K562 (cell line): Measurements from ENCODE around the gene ATG7. TPM values are rescaled to one million over a fixed set of nuclear protein-coding genes. Genes with fewer than 3 reads are reported as not detected.

ENCODE experiments used
- GTF3C2 ChIP-seq: IDR thresholded peaks from 3 replicates; pipeline ENCODE4 v1.6.1; 2011; ENCODE audit warnings: borderline replicate concordance, mild to moderate bottlenecking, moderate library complexity; ENCODE audit not compliant: insufficient read length; ENCODE audit errors: extremely low read depth
- KDM1A ChIP-seq, 2 experiments: fragments of 450-650 bp; IDR thresholded peaks; 2 replicates each; pipeline ENCODE4 v1.6.1; 2016; ENCODE audit warnings: mild to moderate bottlenecking in 2 of 2
- MAFK ChIP-seq: IDR thresholded peaks from 2 replicates; pipeline ENCODE4 v1.6.1; 2011; ENCODE audit warnings: low read length, improper control_type of control experiment
- POLR2G ChIP-seq: fragments of 200-400 bp; formaldehyde crosslinking; IDR thresholded peaks from 2 replicates; pipeline ENCODE4 v1.6.1; 2017; ENCODE audit warnings: low read depth, mild to moderate bottlenecking, antibody characterized with exemption, low read length, moderate library complexity
- XRCC4 ChIP-seq: IDR thresholded peaks from one replicate; pipeline ENCODE4 v1.6.1; 2011; ENCODE audit not compliant: insufficient read depth, insufficient read length; ENCODE audit errors: extremely low read depth
- ZBTB7A ChIP-seq: IDR thresholded peaks from 2 replicates; pipeline ENCODE4 v1.6.1; 2011; ENCODE audit warnings: low read depth, mild to moderate bottlenecking, low read length, moderate library complexity, borderline replicate concordance; ENCODE audit not compliant: control insufficient read depth
- ZNF277 ChIP-seq: fragments of 250-450 bp; sonication (Bioruptor Pico); IDR thresholded peaks from 2 replicates; pipeline ENCODE4 v1.8.0; 2022; ENCODE audit warnings: inconsistent platforms, mild to moderate bottlenecking, moderate library complexity, borderline replicate concordance
- ZNF316 ChIP-seq: fragments of 450-650 bp; IDR thresholded peaks from 2 replicates; pipeline ENCODE4 v1.6.1; 2016
- ZNF77 ChIP-seq: fragments of 250-450 bp; sonication (Bioruptor Pico); IDR thresholded peaks from 2 replicates; pipeline ENCODE4 v1.5.0; 2020
- polyA plus RNA-seq, 8 experiments: library from polyadenylated mRNA; depleted of rRNA in 4 of 8; stranded (reverse) in 5 of 8; unstranded in 3 of 8; fragments of >200 nt; fragmentation: Nextera tagmentation in 2 of 8; fragmentation: Illumina TruSeq in 1 of 8; extraction: Ambion mirVana in 2 of 8; extraction: Trizol in 1 of 8; gene quantifications; 2 replicates each; pipeline versions ENCODE4 v1.2.1 to v1.2.3, GENCODE V29; 2011 to 2014; ENCODE audit warnings: inconsistent platforms in 1 of 8, missing spikeins in 1 of 8
- total RNA-seq, 7 experiments: library from RNA; depleted of rRNA in 6 of 7; stranded (reverse); fragments of >200 nt in 6 of 7; fragmentation: Illumina TruSeq in 2 of 7; extraction: Trizol in 2 of 7; gene quantifications; 2 replicates each; pipeline versions ENCODE4 v1.2.1 to v1.2.3, GENCODE V29; 2011 to 2021; ENCODE audit warnings: low replicate concordance in 1 of 7
- TF ChIP-seq, protein P1 (sequence below): sonication (generic); formaldehyde crosslinking; IDR thresholded peaks from 2 replicates; pipeline ENCODE4 v1.8.0; 2022; ENCODE audit warnings: mild to moderate bottlenecking, missing genetic modification reagents
- TF ChIP-seq, protein P2 (sequence below), 2 experiments: fragments of 450-650 bp; formaldehyde crosslinking in 1 of 2; IDR thresholded peaks; 2 replicates each; pipeline versions ENCODE4 v1.4.0 to v1.6.1; 2014 to 2020; ENCODE audit warnings: mild to moderate bottlenecking in 2 of 2, borderline replicate concordance in 1 of 2, low read depth in 1 of 2

ATG7 gene
- total and polyA plus RNA-seq, 9 of the 15 experiments (the other 6 are each of a cell fraction or from before 2014, with no cell fraction given): 18.3 to 45.3 (median 33.6) TPM

GRCh38 chr3:11477407-11477911 is 205.3 kb downstream of the ATG7 start (continued):
- TF ChIP-seq, protein P1, sequence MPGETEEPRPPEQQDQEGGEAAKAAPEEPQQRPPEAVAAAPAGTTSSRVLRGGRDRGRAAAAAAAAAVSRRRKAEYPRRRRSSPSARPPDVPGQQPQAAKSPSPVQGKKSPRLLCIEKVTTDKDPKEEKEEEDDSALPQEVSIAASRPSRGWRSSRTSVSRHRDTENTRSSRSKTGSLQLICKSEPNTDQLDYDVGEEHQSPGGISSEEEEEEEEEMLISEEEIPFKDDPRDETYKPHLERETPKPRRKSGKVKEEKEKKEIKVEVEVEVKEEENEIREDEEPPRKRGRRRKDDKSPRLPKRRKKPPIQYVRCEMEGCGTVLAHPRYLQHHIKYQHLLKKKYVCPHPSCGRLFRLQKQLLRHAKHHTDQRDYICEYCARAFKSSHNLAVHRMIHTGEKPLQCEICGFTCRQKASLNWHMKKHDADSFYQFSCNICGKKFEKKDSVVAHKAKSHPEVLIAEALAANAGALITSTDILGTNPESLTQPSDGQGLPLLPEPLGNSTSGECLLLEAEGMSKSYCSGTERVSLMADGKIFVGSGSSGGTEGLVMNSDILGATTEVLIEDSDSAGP (CRISPR knock-in tag): no peak
- TF ChIP-seq ZNF77 (no peak), XRCC4 (no peak), POLR2G (no peak), ZNF316 (peak; percentile 68; the same call in 1 of the 2 replicates), KDM1A (IDR thresholded peaks at IDR 0.05) (no peak), ZBTB7A (no peak), MAFK (peak; percentile 24; the same call in 1 of the 2 replicates), ZNF277 (no peak), GTF3C2 (no peak)
- TF ChIP-seq, protein P2, sequence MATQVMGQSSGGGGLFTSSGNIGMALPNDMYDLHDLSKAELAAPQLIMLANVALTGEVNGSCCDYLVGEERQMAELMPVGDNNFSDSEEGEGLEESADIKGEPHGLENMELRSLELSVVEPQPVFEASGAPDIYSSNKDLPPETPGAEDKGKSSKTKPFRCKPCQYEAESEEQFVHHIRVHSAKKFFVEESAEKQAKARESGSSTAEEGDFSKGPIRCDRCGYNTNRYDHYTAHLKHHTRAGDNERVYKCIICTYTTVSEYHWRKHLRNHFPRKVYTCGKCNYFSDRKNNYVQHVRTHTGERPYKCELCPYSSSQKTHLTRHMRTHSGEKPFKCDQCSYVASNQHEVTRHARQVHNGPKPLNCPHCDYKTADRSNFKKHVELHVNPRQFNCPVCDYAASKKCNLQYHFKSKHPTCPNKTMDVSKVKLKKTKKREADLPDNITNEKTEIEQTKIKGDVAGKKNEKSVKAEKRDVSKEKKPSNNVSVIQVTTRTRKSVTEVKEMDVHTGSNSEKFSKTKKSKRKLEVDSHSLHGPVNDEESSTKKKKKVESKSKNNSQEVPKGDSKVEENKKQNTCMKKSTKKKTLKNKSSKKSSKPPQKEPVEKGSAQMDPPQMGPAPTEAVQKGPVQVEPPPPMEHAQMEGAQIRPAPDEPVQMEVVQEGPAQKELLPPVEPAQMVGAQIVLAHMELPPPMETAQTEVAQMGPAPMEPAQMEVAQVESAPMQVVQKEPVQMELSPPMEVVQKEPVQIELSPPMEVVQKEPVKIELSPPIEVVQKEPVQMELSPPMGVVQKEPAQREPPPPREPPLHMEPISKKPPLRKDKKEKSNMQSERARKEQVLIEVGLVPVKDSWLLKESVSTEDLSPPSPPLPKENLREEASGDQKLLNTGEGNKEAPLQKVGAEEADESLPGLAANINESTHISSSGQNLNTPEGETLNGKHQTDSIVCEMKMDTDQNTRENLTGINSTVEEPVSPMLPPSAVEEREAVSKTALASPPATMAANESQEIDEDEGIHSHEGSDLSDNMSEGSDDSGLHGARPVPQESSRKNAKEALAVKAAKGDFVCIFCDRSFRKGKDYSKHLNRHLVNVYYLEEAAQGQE (IDR thresholded peaks at IDR 0.05; ENCODE audit: borderline replicate concordance): no peak
- TF ChIP-seq, protein P2 (CRISPR knock-in tag; IDR thresholded peaks at IDR 0.05; ENCODE audit: low read depth): no peak
- TF ChIP-seq, all 486 proteins: peak for 5
